ENCODE data around the gene UNC5CL.
A peak's percentile ranks its signal among the peaks of the same experiment; 100 is the strongest.

UNC5CL gene

DNA sequence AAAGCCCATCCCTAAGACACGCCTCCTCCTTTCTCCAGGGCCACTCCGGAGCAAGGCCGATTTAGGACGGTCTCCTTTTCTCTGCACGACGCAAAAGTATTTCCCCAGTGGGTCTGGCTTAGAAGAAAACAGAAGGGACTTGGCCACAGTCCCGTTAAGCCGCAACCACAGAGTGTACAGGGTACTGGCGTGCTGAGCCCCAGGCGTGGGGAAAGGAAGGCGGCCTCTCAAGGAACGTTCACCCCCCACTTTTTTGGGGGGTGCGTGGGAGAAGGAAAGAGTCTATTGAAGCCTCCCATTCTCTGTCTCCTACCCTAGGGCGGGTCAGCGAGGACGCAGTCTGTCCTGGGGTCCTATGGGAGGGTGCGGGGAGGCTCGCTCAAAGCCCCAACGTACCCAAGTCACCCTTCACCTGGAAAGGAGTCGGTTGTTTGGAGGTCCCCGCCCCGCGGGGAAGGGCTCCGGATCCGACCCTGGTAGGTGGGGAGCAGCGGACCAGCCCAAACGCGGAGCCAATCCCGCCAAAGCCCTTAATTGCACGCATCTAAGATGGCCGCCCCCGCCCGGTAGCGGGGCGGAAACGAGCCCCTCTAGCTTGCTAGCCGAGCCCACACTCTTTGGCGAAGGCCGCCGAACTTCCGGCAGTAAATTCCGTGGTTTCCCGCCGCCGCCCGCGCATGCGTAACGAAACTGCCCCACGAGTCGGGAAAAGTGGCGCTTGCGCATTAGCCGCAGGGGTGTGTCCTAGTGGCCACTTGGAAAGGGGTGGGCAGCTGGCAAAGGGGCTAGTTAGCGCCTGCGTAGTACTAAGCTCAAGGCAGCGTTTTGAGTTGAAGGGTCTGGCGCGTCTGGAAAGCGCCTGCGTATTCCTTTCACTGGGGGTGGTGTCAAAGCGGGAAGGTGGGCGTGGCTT, 33.2 kb upstream of the UNC5CL start, which contains the start of gene OARD1:
TSS of gene OARD1 (minus strand) at position 434 of the 913 bp plus-strand sequence. CDS start 722 bp downstream, outside the sequence.
- TF ChIP-seq ZNF274 (IDR thresholded peaks at IDR 0.05; ENCODE audit: low read depth, low read length) = no peak
- H3K4me3 ChIP-seq (ENCODE audit: low read length) = peak within 1 kb of the TSS; percentile 97

DNA sequence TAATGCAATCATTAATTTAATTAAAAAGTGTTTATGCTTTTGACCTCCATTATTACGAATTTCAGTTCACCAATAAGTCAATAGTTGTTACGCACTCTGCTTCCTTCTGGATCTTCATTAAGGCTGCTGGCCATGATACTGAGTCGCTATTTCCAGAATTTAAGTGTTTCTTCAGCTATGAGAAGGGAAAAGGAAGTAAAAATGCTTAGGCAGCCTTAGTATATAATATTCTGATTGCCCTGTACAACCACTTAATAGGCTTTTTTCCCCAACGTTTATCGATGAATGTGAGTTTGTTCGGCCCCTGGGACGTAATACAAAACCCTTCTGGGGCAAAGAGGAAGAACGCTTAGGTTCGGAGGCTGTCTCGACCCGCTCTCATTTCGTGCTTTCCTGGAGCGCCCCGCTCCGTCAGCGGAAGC, 32.5 kb upstream of the UNC5CL start:
- peak overlapping the region; percentile 83 for H3K4me3 ChIP-seq (ENCODE audit: low read length)
- TF ChIP-seq ZNF274 (IDR thresholded peaks at IDR 0.05; ENCODE audit: low read depth, low read length) = no peak

DNA sequence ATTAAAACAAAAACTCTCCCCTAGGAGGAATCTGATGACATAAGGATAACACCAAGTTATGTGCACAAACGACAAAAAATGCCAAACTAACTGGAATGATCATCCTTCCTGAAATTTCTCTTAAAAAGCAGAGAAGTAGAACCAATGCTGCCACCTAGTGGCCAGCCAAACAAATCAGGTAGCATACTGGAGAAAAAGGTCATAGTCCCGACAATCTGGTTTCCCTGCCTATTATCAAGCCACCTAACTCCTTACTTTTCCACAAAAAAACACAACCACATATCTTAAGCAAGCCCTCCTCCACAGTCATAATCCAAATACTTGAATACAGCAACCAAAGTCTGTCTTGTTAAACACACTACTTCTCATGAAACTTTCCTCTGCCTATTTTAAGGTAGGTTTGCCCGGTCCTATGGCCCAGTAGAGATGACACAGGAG, 27.9 kb upstream of the UNC5CL start:
- no peak for TF ChIP-seq ZNF274 (IDR thresholded peaks at IDR 0.05; ENCODE audit: low read depth, low read length)
- H3K4me3 ChIP-seq (ENCODE audit: low read length) = no peak overlapping the region

DNA sequence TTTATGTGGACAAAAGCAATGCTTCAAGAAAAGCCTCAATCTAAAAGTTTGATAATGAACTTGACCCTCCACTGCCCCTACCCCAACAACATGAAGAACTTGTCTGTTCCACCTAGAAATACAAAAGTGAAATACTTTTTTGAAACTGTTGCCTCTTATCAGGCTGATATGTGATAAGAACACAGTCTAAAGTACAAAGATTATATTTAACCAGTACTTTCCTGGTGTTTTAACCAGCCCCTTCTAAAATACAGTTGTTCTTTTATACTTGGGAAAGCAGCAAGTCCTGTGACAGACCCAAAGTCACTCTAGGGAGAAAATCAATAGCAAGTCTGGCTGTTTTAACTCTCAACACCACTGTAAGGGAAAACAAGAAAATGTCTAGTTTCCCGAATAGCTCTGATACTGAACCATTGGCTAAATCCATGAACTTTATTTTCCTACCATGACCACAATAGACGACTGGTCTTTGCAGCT, 26.6 kb upstream of the UNC5CL start:
- H3K4me3 ChIP-seq (ENCODE audit: low read length) = no peak overlapping the region
- no peak for TF ChIP-seq ZNF274 (IDR thresholded peaks at IDR 0.05; ENCODE audit: low read depth, low read length)

DNA sequence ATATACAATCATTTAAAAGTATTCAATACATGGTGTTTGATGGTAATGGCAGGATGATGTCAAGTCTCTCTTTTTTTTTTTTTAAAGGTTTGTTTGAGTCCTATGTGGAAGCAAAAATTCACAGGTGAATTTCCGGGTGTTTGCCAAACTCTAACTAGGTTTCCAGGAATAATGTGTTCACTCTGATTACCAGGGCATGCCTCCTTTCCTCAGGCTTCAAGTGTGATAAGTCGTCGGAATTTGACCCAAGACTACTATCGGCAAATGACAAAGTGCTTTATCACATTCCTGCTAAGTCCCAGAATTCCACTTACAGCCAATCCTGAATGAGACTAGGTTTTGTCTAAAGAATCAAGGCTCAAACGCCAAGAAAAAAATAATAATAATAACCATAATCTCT, 25.8 kb upstream of the UNC5CL start:
- H3K4me3 ChIP-seq (ENCODE audit: low read length) = no peak overlapping the region
- TF ChIP-seq ZNF274 (IDR thresholded peaks at IDR 0.05; ENCODE audit: low read depth, low read length) = no peak

DNA sequence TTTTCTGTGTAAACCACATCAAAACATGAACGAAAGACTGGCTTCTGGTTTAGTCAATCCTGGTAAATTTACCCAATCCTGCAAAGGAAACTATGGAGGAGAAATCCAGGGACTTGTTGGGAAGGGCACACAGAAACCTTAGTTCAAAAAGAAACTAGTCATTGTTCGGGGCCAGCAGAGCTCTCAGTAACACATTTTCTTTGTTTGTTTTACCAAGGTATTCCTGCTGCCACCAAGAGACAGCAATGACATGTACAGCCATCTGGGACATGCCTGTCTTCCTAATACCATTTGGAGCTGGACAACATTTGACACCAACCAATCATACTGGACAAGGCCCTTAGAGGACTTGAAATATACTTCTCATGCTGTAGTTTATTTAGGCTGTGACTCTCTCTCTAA, 24.9 kb upstream of the UNC5CL start:
- no peak for TF ChIP-seq ZNF274 (IDR thresholded peaks at IDR 0.05; ENCODE audit: low read depth, low read length)
- H3K4me3 ChIP-seq (ENCODE audit: low read length) = no peak overlapping the region

DNA sequence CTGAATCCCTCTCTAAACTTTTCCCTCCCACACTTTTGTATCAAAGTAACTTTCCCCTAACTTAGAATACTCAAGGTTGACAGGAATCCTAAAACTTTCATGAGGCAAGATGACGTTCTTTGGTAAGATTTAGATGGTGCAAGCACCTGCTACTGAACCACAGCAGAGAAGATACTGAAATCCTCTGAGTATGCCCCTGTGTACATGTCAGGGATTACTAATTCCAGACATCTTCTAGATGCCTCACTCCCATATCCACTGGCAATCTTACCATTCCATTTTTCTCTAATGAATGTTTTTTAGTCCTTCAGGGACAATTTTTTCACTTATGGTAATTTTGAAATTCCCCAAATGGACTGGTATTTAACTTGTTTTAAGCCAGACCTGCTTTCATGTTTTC, 23.0 kb upstream of the UNC5CL start:
- no peak overlapping the region for H3K4me3 ChIP-seq (ENCODE audit: low read length)
- no peak for TF ChIP-seq ZNF274 (IDR thresholded peaks at IDR 0.05; ENCODE audit: low read depth, low read length)

DNA sequence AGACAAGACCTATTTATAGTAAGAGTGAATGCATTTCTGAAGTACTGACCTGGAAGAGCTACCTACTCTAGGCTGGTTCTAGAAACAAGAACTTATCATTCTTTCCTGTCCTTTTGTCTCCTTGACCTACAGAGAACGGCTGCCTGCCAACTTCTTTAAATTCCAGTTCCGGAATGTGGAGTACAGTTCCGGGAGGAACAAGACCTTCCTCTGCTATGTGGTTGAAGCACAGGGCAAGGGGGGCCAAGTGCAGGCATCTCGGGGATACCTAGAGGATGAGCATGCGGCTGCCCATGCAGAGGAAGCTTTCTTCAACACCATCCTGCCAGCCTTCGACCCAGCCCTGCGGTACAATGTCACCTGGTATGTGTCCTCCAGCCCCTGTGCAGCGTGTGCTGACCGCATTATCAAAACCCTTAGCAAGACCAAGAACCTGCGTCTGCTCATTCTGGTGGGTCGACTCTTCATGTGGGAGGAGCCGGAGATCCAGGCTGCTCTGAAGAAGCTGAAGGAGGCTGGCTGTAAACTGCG, 22.2 kb upstream of the UNC5CL start:
- TF ChIP-seq ZNF274 (IDR thresholded peaks at IDR 0.05; ENCODE audit: low read depth, low read length) = no peak
- no peak overlapping the region for H3K4me3 ChIP-seq (ENCODE audit: low read length)

DNA sequence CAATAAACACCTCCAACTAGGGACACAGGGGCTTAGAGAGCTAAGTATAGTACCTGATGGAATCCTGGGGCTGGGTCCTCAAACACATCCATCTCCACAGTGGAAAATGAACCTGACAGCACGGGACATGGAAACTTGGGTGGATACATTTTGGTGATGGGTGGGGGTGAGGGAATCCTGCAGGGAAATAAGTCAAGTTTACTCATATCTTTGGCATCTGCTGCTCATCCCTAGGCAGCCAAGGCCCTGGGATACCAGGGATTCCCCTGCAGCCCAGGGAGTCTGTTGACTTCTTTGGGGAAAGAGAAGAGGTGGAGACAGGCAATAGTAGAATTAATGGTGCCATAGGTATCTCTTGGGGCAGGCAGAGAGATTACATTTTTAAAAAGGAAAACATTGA, 20.5 kb upstream of the UNC5CL start:
- H3K4me3 ChIP-seq (ENCODE audit: low read length) = no peak overlapping the region
- no peak for TF ChIP-seq ZNF274 (IDR thresholded peaks at IDR 0.05; ENCODE audit: low read depth, low read length)

DNA sequence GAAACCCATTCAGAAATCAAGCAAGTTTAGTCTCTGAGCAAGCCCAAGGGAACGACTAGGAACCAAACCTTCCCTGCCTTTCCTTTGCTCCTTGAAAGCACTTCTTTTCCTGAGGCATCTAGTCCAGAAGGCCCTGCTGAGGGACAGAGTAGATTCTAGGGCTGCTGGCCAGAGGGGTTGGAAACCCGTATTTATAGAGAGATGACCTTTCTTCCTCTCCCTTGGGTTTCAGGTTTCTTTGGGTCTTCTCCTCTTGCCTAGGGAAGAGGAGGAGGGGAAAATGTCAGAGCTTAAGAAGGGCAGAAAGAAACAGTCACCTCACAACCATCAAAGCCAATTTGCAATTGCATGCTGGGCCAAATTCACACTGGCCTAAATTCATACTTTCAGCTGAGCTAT, 19.8 kb upstream of the UNC5CL start:
- TF ChIP-seq ZNF274 (IDR thresholded peaks at IDR 0.05; ENCODE audit: low read depth, low read length) = no peak

DNA sequence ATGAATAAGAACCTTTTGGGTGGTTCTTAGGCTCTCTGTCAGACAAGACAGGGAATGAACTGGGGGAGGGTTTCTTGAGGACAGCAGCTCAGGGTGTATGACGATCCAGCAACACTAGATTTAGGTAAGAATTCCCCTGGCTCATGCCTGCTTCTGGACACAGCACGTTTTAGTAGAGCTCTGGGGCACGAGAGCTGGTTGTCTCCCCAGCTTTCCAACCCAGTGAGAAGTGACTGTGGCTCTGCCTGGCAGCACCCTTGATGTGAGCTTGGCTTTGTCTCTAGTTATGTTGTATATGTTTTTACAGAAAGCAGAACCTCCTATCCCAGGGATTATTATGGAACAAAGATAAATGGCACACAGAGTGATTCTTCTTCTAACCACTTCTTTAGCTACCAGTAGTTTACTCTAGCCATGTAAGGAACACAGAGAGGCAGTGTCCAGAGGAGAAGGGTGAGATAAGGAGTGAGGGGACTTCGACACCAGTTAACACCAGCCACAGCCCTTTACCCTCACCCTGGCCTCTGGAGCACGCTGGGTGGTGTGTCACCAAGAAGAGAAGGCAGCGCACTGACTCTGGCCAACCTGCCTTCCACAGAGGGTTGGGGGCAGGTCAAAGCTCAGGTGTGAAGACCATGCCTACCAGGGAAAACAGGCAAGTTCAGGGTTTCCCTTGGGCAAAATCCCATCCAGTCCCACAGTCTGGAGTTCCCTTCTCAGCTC, 17.9 kb upstream of the UNC5CL start:
- TF ChIP-seq ZNF274 (IDR thresholded peaks at IDR 0.05; ENCODE audit: low read depth, low read length) = no peak
- no peak overlapping the region for H3K4me3 ChIP-seq (ENCODE audit: low read length)

More for the DNA sequence above, 19.8 kb upstream of the UNC5CL start:
- H3K4me3 ChIP-seq (ENCODE audit: low read length) = no peak overlapping the region

DNA sequence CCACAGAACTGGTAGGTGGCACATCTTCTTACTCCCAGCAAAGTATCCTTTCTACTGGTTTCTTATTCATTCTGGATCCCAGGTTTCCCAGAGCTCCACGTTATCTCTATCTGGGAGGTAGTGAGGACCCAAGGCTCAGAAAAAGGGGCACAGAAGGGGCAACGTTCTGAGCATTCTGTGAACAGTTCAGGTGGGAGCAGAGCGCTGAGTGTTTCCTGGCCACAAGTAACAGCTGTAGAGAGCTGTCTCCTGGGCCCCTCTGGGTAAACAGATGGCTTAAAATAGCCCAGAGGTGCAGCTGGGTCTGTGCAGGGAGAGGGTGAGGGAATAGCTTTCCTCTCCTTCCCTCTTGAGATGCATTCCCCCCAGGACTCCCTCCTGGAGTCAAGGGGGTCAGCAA, 16.1 kb upstream of the UNC5CL start:
- TF ChIP-seq ZNF274 (IDR thresholded peaks at IDR 0.05; ENCODE audit: low read depth, low read length) = no peak
- H3K4me3 ChIP-seq (ENCODE audit: low read length) = no peak overlapping the region

DNA sequence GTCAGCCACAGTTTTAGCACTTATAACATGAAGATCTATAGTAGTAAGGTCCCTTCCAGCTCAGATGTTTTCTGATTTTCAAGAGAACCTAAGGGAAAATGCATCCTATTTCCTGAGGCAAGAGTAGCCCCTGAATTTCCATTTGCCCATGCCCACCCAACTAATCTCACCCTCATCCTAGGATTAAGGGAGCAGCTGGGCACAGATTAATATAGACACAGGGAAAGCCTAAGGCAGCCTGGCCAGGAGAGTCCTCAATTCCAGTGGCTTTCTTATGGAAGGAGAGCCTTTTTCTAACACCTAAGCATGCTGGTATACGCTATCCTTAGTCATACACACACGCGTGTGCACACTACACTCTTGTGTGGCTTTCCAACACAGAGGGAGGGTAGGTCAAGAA, 15.5 kb upstream of the UNC5CL start:
- no peak overlapping the region for H3K4me3 ChIP-seq (ENCODE audit: low read length)
- no peak for TF ChIP-seq ZNF274 (IDR thresholded peaks at IDR 0.05; ENCODE audit: low read depth, low read length)

DNA sequence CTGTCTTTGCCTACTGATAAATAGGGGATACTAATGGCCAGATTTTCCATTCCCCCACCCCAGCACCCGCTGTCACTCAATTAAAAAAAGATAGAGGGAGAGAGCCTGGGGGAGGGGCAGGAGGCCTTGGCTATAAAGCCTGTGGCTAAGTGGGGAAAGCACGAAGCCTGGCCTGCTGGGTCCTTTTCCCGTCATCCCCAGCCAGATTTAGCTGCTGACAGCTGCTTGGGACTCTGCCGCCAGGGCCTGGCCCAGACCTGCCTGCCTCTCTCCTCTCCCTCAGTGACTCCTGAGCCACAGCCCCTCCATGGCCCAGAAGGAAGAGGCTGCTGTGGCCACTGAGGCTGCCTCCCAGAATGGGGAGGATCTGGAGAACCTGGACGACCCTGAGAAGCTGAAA, 14.0 kb upstream of the UNC5CL start, which contains the start of gene APOBEC2:
TSS of gene APOBEC2 (plus strand) at position 162 of the 400 bp plus-strand sequence. CDS start at position 308, 146 bp downstream.
- no peak for TF ChIP-seq ZNF274 (IDR thresholded peaks at IDR 0.05; ENCODE audit: low read depth, low read length)
- H3K4me3 ChIP-seq (ENCODE audit: low read length) = no peak within 1 kb of the TSS

Data from GM08714 (cell line).